Activated naive CD8-positive, alpha-beta T cell (primary cell): ENCODE measurements around the gene CPT1A.

Source experiments
- H3K27ac Mint-ChIP-seq: one replicate; pipeline ENCODE4 v1.8.0; 2021; ENCODE audit warnings: mixed read lengths
- H3K27me3 Mint-ChIP-seq: one replicate; pipeline ENCODE4 v1.8.0; 2021; ENCODE audit warnings: mixed read lengths
- H3K36me3 Mint-ChIP-seq: one replicate; pipeline ENCODE4 v1.8.0; 2021; ENCODE audit warnings: mixed read lengths
- H3K4me1 Mint-ChIP-seq: one replicate; pipeline ENCODE4 v1.8.0; 2021; ENCODE audit warnings: low read depth, mixed read lengths
- H3K4me3 Mint-ChIP-seq: one replicate; pipeline ENCODE4 v1.8.0; 2021; ENCODE audit warnings: mild to moderate bottlenecking, mixed read lengths
- H3K9me3 Mint-ChIP-seq: one replicate; pipeline ENCODE4 v1.8.0; 2021; ENCODE audit warnings: low read depth, mixed read lengths

The CPT1A gene

DNA sequence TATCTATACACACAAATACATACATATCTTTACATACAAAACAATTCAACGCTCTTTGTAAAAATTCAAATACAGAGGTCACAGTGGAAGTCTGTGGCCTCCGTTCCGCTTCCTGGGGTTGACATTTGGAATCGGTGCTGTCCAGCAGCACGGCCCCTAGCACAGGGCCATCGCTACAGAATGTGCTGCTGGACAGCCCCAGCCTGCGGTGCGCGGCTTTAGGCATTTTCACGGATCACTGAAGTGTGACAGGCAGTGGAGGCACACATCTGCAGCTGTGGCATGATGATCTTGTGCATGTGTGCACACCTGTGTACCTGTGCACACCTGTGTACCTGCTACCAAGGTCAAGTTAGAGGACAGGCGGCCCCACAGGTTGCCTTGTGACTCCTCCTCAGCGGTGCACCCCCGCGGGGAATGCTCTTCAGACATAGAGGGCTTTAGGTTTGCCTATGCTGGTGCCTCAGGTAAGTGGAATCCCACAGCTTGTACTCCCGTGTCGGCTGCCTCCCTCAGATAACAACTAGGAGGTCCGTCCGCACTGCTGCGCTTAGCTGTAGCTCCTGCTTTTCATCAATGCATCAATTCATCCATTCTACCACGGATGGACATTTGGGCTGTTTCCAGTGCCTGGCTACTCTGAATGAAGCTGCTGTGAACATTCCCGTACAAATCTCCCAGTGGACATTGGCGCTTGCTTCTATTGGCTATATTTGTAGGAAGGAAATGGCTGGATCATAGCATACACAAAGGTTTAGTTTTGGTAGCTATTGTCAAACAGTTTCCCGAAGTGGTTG is 127.5 kb downstream of the CPT1A start:
- Mint-ChIP-seq H3K27ac (no peak overlapping the region), H3K36me3 (peaks cover 10% of the 10 kb centered on the region), H3K9me3 (no peaks in the 10 kb centered on the region), H3K27me3 (no peaks in the 10 kb centered on the region), H3K4me1 (no peaks in the 10 kb centered on the region), H3K4me3 (no peak overlapping the region)

DNA sequence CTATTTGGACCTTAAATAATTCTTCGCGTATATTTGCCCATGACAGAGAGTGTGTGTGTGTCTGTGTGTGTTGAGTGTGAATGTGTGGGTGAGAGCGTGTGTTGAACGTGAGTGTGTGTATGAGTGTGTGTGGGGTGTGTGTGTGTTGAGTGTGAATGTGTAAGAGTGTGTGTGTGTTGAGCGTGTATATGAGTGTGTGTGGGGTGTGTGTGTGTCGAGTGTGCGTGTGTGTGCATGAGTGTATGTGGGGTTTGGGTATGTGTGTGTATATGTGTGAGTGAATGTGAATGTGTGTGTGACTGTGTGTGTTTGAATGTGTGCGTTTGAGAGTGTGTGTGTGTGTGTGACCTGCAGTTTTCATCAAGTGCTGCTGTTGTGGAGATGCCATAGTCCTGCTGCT is 130.6 kb downstream of the CPT1A start:
- Mint-ChIP-seq H3K27ac (no peak overlapping the region), H3K36me3 (peaks cover 4% of the 10 kb centered on the region), H3K4me1 (no peaks in the 10 kb centered on the region), H3K9me3 (no peaks in the 10 kb centered on the region), H3K27me3 (no peaks in the 10 kb centered on the region), H3K4me3 (no peak overlapping the region)

DNA sequence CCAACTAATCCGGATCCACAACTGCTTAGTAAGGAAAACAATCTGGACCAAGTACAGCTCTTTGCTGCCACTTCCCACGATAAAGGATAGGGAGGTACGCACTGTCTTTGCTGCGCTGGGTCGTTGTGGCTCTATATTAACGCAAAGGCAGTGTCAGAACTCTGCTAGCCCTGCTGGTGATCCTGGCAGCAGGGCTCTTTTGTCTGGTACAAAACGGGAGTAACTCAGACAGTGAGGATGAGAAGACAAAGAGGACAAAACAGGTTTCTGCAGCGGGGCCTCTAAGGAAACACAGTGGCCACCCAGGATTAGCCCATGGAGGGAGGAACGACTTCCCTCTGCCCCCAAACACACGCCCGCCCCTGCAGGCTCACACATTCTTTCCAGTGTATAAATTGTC is 131.3 kb downstream of the CPT1A start:
- Mint-ChIP-seq H3K36me3 (peaks cover 4% of the 10 kb centered on the region), H3K9me3 (no peaks in the 10 kb centered on the region), H3K4me1 (no peaks in the 10 kb centered on the region), H3K4me3 (no peak overlapping the region), H3K27me3 (no peaks in the 10 kb centered on the region), H3K27ac (no peak overlapping the region)

DNA sequence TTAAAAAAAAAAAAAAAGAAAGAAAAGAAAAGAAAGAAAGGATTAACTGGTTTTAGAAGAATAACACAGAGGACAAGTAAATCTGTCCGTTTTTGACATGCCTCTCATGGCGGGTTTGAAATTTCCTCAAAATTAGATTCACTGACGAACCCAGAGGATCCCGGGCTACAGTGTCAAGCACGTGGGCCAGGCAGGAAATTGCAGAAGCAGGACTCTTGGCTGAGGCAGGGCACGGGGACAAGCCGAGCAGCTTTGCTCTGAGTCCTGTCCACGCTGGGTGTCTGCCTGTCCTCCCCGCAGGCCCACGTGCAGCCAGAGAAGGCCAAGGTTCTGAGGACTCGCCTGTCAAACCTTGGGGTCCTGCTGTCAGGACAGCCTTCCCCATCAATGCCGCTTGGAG is 132.7 kb downstream of the CPT1A start:
- Mint-ChIP-seq H3K36me3 (peaks cover 4% of the 10 kb centered on the region), H3K9me3 (no peaks in the 10 kb centered on the region), H3K27me3 (no peaks in the 10 kb centered on the region), H3K4me1 (no peaks in the 10 kb centered on the region), H3K4me3 (no peak overlapping the region), H3K27ac (no peak overlapping the region)

DNA sequence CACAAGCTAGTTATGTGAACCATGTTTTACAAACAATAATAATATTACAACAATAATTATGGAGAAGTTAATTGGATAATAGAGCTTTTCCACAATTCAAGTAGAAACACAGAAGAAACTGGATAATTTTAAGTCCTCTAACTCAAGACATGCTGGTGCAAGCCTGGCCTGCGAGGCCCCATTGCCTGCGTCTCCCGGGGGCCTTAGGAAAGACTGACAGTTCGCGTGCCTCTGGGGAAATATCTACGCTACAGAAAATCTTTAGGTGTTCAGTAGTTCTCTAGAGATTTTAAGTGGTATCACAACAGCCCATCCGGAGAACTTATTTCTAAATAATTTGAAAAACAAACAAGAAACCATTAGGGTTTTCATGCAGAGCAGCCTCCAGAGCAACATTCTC is 134.2 kb downstream of the CPT1A start:
- H3K27ac Mint-ChIP-seq: no peak overlapping the region
- no peak overlapping the region for H3K4me3 Mint-ChIP-seq

DNA sequence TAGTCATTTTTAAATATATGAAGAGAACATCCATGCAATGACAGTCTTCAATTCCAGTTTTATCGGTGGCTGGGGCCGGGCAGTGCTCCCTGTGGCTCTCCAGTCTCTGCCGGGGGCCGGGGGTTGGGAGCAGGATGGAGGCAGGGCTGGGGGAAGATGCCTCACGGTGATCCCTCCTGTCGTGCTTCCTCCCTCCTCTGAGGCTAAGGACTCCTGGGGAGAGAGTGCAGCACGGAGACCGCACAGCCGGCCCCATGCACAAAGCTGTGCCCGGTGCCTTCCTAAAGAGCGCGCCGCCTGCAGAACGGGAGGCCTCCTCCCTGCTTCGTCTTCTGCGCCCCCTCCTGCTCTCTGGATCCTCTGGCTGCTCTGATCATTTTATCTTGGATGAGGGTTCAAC is 136.8 kb downstream of the CPT1A start:
- no peak overlapping the region for H3K27ac Mint-ChIP-seq

More for the DNA sequence above, 134.2 kb downstream of the CPT1A start:
- Mint-ChIP-seq H3K27me3 (no peaks in the 10 kb centered on the region), H3K9me3 (no peaks in the 10 kb centered on the region), H3K4me1 (no peaks in the 10 kb centered on the region), H3K36me3 (peaks cover 4% of the 10 kb centered on the region)

More for the DNA sequence above, 136.8 kb downstream of the CPT1A start:
- no peaks in the 10 kb centered on the region for H3K9me3 Mint-ChIP-seq
- no peaks in the 10 kb centered on the region for H3K36me3 Mint-ChIP-seq
- no peak overlapping the region for H3K4me3 Mint-ChIP-seq
- H3K27me3 Mint-ChIP-seq: peaks cover 1% of the 10 kb centered on the region
- no peaks in the 10 kb centered on the region for H3K4me1 Mint-ChIP-seq
